Measurements from ENCODE around the gene KIF13A.

DNA sequence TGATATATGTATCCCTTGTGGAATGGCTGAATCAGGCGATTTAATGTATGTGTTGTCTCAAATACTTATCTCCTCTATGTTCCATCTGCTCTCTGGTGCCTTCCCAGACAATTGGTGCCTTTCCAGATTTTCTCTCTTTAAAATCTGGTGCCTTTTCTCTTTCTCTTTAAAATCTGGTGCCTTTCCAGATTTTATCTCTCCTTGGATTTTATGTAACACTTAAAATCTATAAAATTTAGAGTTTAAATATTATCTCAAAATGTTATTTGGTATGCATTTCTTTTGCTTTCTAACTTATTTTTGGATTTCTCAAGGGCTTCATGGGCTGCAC, 116.3 kb downstream of the KIF13A start:
- TF ChIP-seq CTCF (conservative IDR thresholded peaks at IDR 0.05) (no peak), EZH2 (IDR thresholded peaks at IDR 0.05; ENCODE audit: low read depth) (no peak)
